Adrenal gland (tissue), 5 donors: ENCODE results near the gene PDE2A.

ENCODE experiments used
- POLR2A ChIP-seq, 2 donors: fragments of 450-650 bp; IDR thresholded peaks; one replicate each; pipeline ENCODE4 v1.6.1; 2017; ENCODE audit warnings: antibody characterized with exemption in 2 of 2, mild to moderate bottlenecking in 2 of 2, moderate library complexity in 1 of 2
- TF ChIP-seq, protein P1 (sequence below), 6 experiments: fragments of 450-650 bp in 4 of 6; fragments of 200-600 bp in 2 of 6; sonication (generic) in 1 of 6; IDR thresholded peaks; 1 replicate in 5 of 6; 2 replicates in 1 of 6; pipeline versions ENCODE4 v1.5.1 to v1.8.0; 2016 to 2021; ENCODE audit warnings: antibody characterized with exemption in 6 of 6, mild to moderate bottlenecking in 2 of 6, moderate library complexity in 1 of 6
- donor health status: DM: no; HTN: no; CAD: no.

DNA sequence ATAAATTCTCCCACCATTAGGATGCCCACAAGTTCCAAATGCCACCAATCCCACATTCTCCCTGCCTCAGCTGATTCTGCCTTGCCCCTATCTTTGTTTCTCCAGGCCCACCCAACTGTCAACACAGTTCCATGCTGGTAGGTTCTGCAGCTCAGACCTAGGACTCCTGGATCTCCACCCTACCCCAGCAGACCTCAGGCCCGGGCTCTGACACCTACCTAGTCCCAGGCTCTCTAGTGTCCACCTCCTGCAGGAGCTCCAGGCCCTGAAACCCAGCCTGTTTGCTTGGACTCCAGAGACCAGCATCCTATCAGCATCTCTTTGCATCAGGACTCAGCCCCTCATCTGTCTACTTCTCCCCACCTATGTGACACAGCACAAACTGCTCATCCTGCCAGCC is 86.5 kb downstream of the PDE2A start:
- TF ChIP-seq, protein P1, sequence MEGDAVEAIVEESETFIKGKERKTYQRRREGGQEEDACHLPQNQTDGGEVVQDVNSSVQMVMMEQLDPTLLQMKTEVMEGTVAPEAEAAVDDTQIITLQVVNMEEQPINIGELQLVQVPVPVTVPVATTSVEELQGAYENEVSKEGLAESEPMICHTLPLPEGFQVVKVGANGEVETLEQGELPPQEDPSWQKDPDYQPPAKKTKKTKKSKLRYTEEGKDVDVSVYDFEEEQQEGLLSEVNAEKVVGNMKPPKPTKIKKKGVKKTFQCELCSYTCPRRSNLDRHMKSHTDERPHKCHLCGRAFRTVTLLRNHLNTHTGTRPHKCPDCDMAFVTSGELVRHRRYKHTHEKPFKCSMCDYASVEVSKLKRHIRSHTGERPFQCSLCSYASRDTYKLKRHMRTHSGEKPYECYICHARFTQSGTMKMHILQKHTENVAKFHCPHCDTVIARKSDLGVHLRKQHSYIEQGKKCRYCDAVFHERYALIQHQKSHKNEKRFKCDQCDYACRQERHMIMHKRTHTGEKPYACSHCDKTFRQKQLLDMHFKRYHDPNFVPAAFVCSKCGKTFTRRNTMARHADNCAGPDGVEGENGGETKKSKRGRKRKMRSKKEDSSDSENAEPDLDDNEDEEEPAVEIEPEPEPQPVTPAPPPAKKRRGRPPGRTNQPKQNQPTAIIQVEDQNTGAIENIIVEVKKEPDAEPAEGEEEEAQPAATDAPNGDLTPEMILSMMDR (IDR thresholded peaks at IDR 0.05) = no peak
- no peak for TF ChIP-seq POLR2A (IDR thresholded peaks at IDR 0.05)
